GM21367 (cell line): ENCODE results near the gene RNH1.
"Not testable (repeated sequence)": the region's sequence is repeated elsewhere in the genome, so short reads cannot be mapped to it uniquely, and the experiment has no call there.

Experiments used
- ATAC-seq: cut with Tn5 transposase; IDR thresholded peaks from one replicate; pipeline ENCODE4 v1.9.1; 2021; ENCODE audit not compliant: unreplicated experiment

The RNH1 gene

GRCh38 chr11:477052-477715, 29.9 kb downstream of the RNH1 start:
- no peak for ATAC-seq

- ATAC-seq = no peak
Observed at GRCh38 chr11:476416-476815, 30.6 kb downstream of the RNH1 start.

GRCh38 chr11:475941-476340, 31.1 kb downstream of the RNH1 start:
- ATAC-seq = no peak

- ATAC-seq = no peak
Observed at GRCh38 chr11:474914-475506, 32.0 kb downstream of the RNH1 start.

GRCh38 chr11:473962-474785, 32.9 kb downstream of the RNH1 start:
- ATAC-seq = no peak

GRCh38 chr11:473415-473814, 33.6 kb downstream of the RNH1 start:
- ATAC-seq = no peak

GRCh38 chr11:472816-473215, 34.2 kb downstream of the RNH1 start:
- no peak for ATAC-seq

GRCh38 chr11:472272-472671, 34.8 kb downstream of the RNH1 start:
- no peak for ATAC-seq

GRCh38 chr11:471468-472145, 35.4 kb downstream of the RNH1 start:
- no peak for ATAC-seq

GRCh38 chr11:469684-470560, 37.1 kb downstream of the RNH1 start:
- no peak for ATAC-seq

GRCh38 chr11:469026-469683, 37.9 kb downstream of the RNH1 start:
- not testable (repeated sequence) for ATAC-seq

- ATAC-seq = no peak
Observed at GRCh38 chr11:468493-468892, 38.5 kb downstream of the RNH1 start.

- no peak for ATAC-seq
Observed at GRCh38 chr11:468036-468435, 39.0 kb downstream of the RNH1 start.

- ATAC-seq = no peak
Observed at GRCh38 chr11:465896-466530, 41.0 kb downstream of the RNH1 start.

GRCh38 chr11:464316-464715, 42.7 kb downstream of the RNH1 start:
- ATAC-seq = no peak

- ATAC-seq = no peak
Observed at GRCh38 chr11:462107-462890, 44.7 kb downstream of the RNH1 start.

GRCh38 chr11:461626-462025, 45.4 kb downstream of the RNH1 start:
- no peak for ATAC-seq

- ATAC-seq = no peak
Observed at GRCh38 chr11:460331-461199, 46.5 kb downstream of the RNH1 start.
